IPS DF 6.9 (cell line): ENCODE data around the gene PLCE1.

Source experiments
- DNase-seq: peaks from one replicate; pipeline ENCODE4 v3.0.0-alpha.2; 2013; ENCODE audit warnings: low read depth, low spot score
- H3K27ac ChIP-seq: one replicate; pipeline ENCODE4 v1.5.1; 2013; ENCODE audit warnings: low read length, control low read depth
- H3K27me3 ChIP-seq: 2 replicates; pipeline ENCODE4 v1.6.1; 2013; ENCODE audit warnings: mild to moderate bottlenecking, low read length; ENCODE audit not compliant: control insufficient read depth, insufficient read depth
- H3K36me3 ChIP-seq: 2 replicates; pipeline ENCODE4 v1.6.1; 2013; ENCODE audit warnings: low read length; ENCODE audit not compliant: control insufficient read depth, insufficient read depth
- H3K4me1 ChIP-seq: 2 replicates; pipeline ENCODE4 v1.6.1; 2013; ENCODE audit warnings: low read length; ENCODE audit not compliant: control insufficient read depth, insufficient read depth
- H3K4me3 ChIP-seq: 2 replicates; pipeline ENCODE4 v1.5.1; 2013; ENCODE audit warnings: mild to moderate bottlenecking, low read length
- H3K9me3 ChIP-seq: 2 replicates; pipeline ENCODE4 v1.6.1; 2013; ENCODE audit warnings: low read length, inconsistent platforms; ENCODE audit not compliant: control insufficient read depth, insufficient read depth
- WGBS: extraction: QIAGEN DNeasy Blood & Tissue Kit; methylation state at CpG from one replicate; pipeline ENCODE4 v1.1.7; 2013; ENCODE audit warnings: mixed read lengths, missing lambda C conversion rate; ENCODE audit not compliant: insufficient read length, insufficient coverage; 5-methylcytosine and 5-hydroxymethylcytosine counted together

Gene PLCE1

DNA sequence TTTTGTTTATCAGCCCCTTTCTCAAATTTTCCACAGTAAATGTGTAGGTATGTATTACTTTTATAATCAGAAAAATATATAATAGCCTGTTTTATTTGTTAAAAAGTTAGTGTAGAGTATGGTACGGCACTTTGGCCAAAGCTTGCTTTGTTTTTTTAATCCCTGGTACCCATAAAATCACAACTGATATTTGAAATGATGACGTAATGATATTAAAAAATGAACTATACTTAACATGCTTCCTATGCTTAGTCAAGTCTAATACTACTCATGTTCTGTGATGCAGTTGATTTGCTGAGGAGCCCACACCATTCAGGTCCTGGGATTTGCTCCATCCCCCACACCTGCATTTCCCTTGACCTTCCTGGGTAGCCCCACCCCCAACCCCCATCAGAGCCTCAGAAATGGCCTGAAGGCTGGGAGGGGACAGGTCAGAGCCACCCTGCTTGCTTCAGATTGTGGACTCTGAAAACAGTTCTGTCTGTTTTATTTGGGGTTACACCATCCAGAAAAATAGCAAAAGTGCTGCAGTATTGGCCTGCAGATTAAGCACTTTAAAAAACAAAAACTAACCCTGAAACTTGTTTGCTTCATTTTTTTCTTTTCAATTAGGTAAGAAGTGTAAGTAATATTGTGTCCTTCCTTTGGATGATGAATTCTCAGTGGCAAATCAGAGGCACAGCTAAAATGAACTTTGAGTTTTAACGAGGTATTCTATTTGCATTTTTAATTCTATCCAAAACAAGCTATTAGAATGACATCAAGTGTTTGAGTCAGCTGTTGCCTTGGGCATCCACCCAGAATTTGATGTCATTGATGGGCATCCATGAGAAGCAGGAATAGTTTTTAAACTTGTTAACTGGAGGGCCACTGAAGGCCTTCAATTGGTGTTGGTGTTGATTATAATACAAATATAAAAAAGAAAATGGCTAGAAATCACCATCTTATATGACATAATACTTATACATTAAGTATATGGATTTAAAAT lies 23.3 kb downstream of the PLCE1 start:
- no peaks in the 10 kb centered on the region for H3K27me3 ChIP-seq
- H3K4me3 ChIP-seq: no peak overlapping the region
- H3K36me3 ChIP-seq: no peaks in the 10 kb centered on the region
- no peak overlapping the region for H3K27ac ChIP-seq
- no peak for DNase-seq
- H3K9me3 ChIP-seq: no peaks in the 10 kb centered on the region
- no CpG with 5 or more reads among the region's 3 CpGs for whole genome bisulfite sequencing
- H3K4me1 ChIP-seq: no peaks in the 10 kb centered on the region; the same call in 1 of the 2 replicates

GRCh38 chr10:94018107-94018506 lies 24.4 kb downstream of the PLCE1 start:
- no peaks in the 10 kb centered on the region; the same call in 1 of the 2 replicates for H3K4me1 ChIP-seq
- WGBS: no CpG with 5 or more reads among the region's 3 CpGs
- no peak overlapping the region for H3K27ac ChIP-seq

GRCh38 chr10:94023906-94024305 lies 30.2 kb downstream of the PLCE1 start:
- Histone ChIP-seq H3K4me1 (no peaks in the 10 kb centered on the region), H3K4me3 (no peak overlapping the region), H3K9me3 (no peaks in the 10 kb centered on the region; the same call in 1 of the 2 replicates), H3K27me3 (no peaks in the 10 kb centered on the region), H3K36me3 (no peaks in the 10 kb centered on the region), H3K27ac (no peak overlapping the region)
- no CpG with 5 or more reads among the region's 3 CpGs for WGBS
- no peak for DNase-seq

More at GRCh38 chr10:94018107-94018506, 24.4 kb downstream of the PLCE1 start:
- H3K27me3 ChIP-seq: no peaks in the 10 kb centered on the region
- H3K9me3 ChIP-seq: no peaks in the 10 kb centered on the region
- no peak for DNase-seq
- no peak overlapping the region for H3K4me3 ChIP-seq
- H3K36me3 ChIP-seq: no peaks in the 10 kb centered on the region

DNA sequence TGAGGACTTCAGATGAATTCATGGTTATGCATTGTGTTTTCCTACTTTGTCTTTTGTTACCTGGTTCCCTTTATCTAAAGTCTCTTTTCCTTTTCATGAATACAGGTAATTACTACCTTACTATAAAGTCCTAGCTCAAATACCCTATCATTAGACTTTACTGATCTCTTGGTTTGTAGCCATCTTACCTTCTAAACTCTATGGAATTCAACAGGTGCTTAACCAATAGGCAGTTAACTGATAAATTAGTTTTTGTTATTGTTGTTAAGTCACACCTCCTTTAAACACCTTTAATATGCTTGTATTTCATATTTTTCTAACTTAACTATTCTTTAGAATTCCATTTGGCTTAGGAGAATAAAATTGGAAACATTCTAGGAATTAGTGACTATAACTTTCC lies 30.7 kb downstream of the PLCE1 start:
- no peaks in the 10 kb centered on the region for H3K27me3 ChIP-seq
- no peak overlapping the region for H3K27ac ChIP-seq
- DNase-seq: no peak
- H3K4me1 ChIP-seq: no peaks in the 10 kb centered on the region
- no peaks in the 10 kb centered on the region for H3K36me3 ChIP-seq
- no peak overlapping the region for H3K4me3 ChIP-seq
- no peaks in the 10 kb centered on the region; the same call in 1 of the 2 replicates for H3K9me3 ChIP-seq

GRCh38 chr10:94025806-94026205 lies 32.1 kb downstream of the PLCE1 start:
- no CpG with 5 or more reads among the region's 1 CpG for WGBS

DNA sequence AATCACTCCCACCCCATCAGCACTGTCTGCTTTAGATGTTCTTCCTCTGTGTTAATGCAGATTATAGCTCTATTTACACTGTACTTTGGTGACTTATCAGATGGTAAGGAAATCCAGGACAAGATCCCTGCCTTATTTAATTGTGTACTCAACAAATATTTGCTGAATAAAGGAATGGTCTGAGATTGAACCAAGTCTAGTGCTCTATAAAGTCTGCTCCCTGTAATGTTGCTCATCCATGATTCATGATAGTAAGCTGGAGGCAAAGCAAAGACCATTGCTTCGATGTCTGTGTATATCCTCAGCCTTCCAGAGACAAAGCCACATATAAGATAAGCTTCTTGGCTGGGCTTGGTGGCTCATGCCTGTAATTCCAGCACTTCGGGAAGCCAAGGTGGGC lies 33.5 kb downstream of the PLCE1 start:
- H3K4me1 ChIP-seq: no peaks in the 10 kb centered on the region
- no CpG with 5 or more reads among the region's 2 CpGs for WGBS
- no peak for DNase-seq
- H3K4me3 ChIP-seq: no peak overlapping the region
- no peak overlapping the region for H3K27ac ChIP-seq
- no peaks in the 10 kb centered on the region; the same call in none of the 2 replicates for H3K9me3 ChIP-seq
- no peaks in the 10 kb centered on the region for H3K36me3 ChIP-seq
- H3K27me3 ChIP-seq: no peaks in the 10 kb centered on the region

More at GRCh38 chr10:94025806-94026205, 32.1 kb downstream of the PLCE1 start:
- Histone ChIP-seq H3K4me1 (no peaks in the 10 kb centered on the region), H3K27ac (no peak overlapping the region), H3K27me3 (no peaks in the 10 kb centered on the region), H3K9me3 (no peaks in the 10 kb centered on the region; the same call in none of the 2 replicates), H3K36me3 (no peaks in the 10 kb centered on the region), H3K4me3 (no peak overlapping the region)
- DNase-seq: no peak

DNA sequence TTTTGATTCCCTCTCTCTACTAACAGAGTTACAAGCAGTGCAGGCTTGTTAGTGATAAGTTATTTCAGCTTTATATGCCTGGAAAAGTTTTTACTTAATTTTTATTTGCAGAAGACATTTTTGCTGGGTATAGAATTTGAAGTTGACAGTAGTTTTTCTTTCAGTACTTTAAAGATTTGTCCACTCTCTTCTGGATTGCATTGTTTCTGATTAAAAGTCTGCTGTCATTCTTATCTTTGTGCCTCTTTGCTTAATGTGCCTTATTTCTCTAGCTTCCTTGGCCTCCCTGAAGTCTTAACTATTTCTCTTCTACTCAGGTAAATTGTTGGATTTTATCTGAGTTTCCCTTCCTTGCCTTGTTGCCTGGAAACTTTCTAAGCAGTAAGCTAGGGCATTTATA lies 36.2 kb downstream of the PLCE1 start:
- no peak for DNase-seq

GRCh38 chr10:94035982-94036765 lies 42.4 kb downstream of the PLCE1 start:
- Histone ChIP-seq H3K27me3 (no peaks in the 10 kb centered on the region), H3K9me3 (no peaks in the 10 kb centered on the region), H3K4me3 (no peak overlapping the region), H3K4me1 (no peaks in the 10 kb centered on the region), H3K27ac (no peak overlapping the region), H3K36me3 (no peaks in the 10 kb centered on the region)
- no peak for DNase-seq
- no CpG with 5 or more reads among the region's 3 CpGs for WGBS

More for the DNA sequence above, 36.2 kb downstream of the PLCE1 start:
- no peaks in the 10 kb centered on the region for H3K27me3 ChIP-seq
- H3K4me1 ChIP-seq: no peaks in the 10 kb centered on the region
- H3K27ac ChIP-seq: no peak overlapping the region
- no peak overlapping the region for H3K4me3 ChIP-seq
- H3K36me3 ChIP-seq: no peaks in the 10 kb centered on the region
- no peaks in the 10 kb centered on the region; the same call in none of the 2 replicates for H3K9me3 ChIP-seq

- no peak for DNase-seq
- no CpG with 5 or more reads among the region's 1 CpG for WGBS
- Histone ChIP-seq H3K9me3 (no peaks in the 10 kb centered on the region), H3K27ac (no peak overlapping the region), H3K4me1 (no peaks in the 10 kb centered on the region), H3K4me3 (no peak overlapping the region), H3K36me3 (no peaks in the 10 kb centered on the region), H3K27me3 (no peaks in the 10 kb centered on the region)
Observed at GRCh38 chr10:94036766-94037033, 43.0 kb downstream of the PLCE1 start.

GRCh38 chr10:94037286-94037685 lies 43.6 kb downstream of the PLCE1 start:
- no peak for DNase-seq
- no peaks in the 10 kb centered on the region for H3K36me3 ChIP-seq
- no peaks in the 10 kb centered on the region for H3K27me3 ChIP-seq
- no peaks in the 10 kb centered on the region for H3K9me3 ChIP-seq
- no peak overlapping the region for H3K4me3 ChIP-seq
- no peaks in the 10 kb centered on the region for H3K4me1 ChIP-seq
- H3K27ac ChIP-seq: no peak overlapping the region
- WGBS: no CpG with 5 or more reads among the region's 3 CpGs
